Hematopoietic multipotent progenitor cell treated with erythropoietin and hydrocortisone succinate and interleukin-3 and kit ligand, for 4 days (in vitro differentiated cells): ENCODE results near the gene NSF.
"Not testable (repeated sequence)": the region's sequence is repeated elsewhere in the genome, so short reads cannot be mapped to it uniquely, and the experiment has no call there.

Experiments used
- DNase-seq: peaks from one replicate; pipeline ENCODE4 v3.0.0-alpha.2; 2015

Gene NSF

DNA sequence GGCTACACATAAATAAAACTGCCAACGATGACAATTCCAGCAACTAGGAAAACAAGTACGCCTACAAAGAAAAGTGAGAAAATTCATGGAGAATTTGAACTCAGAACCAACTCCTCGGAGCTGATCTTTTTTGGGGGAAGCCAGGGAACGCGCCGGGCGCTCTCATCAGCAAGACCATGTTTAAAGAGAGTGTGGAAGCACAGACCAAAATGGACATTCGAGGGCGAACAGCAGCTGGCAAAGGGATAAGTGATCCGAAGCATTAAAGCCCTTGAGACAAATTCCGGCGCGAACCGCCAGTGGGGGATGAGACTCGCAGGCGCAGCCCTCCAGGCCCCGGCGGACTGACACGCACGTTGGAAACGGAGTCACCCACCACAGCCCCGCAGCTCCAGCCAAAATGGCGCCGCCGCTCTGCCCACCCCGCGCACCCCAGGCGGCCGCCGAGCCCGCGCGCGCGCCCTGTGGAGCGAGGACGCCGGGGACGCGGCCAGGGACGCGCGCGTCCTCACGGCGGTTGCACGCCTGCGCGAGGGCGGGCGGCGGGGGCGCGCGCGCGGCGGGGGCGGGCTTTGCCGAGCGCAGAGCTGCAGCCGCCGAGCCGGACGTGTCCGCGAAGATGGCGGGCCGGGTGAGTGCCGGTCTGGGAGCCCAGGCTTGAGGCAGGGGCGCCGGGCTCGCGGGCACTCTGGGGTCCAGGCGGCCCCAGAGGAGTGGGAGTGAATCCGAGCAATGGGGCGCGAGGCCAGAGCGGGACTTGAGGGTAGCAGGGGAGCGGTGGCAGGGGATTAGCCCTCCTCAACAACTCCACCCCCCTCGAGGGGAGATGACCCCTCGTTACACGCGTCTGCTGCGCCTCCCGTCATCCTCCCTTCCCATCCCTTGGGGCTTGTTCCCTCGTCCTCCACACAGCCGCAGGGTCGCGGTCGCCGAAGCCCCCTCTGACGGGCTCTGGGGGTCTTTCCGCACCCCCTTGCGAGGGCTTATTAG, at the start of gene NSF:
TSS of gene NSF (plus strand) at position 513 of the 990 bp plus-strand sequence. CDS start at position 620, 107 bp downstream.
- not testable (repeated sequence) for DNase-seq

DNA sequence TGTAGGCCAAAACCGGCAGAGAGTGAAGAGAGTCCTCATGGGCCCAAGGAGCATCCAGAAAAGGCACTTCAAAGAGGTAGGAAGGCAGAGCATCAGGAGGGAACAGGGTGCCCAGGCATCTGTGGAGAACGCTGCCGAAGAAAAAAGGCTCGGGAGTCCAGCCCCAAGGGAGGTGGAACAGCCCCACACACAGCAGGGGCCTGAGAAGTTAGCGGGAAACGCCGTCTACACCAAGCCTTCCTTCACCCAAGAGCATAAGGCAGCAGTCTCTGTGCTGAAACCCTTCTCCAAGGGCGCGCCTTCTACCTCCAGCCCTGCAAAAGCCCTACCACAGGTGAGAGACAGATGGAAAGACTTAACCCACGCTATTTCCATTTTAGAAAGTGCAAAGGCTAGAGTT, 41.9 kb upstream of the NSF start:
- not testable (repeated sequence) for DNase-seq

DNA sequence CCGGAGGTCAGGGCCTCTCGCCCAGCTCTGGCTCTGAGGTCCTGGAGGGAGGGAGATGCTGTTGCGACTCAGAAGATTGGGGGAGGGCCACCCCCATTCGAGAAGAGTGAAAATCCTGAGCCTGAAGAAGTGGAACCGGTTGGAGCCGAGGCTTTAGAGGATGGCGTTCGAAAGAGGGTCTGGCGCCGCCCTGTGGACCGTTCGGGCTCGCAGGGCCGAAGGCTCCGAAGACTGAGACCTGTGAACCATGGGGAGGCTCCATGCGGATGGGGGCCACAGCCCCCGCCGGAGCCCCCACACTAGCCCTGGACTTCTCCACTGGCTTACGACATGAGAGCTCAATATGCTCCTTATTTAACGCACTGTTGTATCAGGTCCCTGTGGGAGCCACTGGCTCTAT, 31.3 kb upstream of the NSF start:
- DNase-seq: not testable (repeated sequence)

DNA sequence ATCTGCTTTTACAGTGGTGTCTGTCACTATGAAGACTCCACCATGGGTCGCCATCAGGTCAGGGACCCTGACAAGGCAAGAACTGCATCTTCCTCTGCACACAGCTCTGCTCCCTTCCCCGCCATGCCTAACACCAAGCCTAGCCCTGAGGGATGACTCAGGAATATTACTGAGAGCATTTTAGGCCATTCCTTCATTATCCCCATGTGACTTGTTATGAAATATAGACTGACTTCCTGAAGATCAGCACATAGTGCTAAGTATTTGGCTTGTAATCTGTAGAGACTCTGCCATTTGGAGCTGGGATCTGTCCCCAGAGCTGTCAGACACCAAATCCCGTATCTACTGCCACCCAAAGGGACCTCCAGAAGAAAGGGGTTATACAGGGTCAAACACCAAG, 30.4 kb upstream of the NSF start:
- DNase-seq: not testable (repeated sequence)

DNA sequence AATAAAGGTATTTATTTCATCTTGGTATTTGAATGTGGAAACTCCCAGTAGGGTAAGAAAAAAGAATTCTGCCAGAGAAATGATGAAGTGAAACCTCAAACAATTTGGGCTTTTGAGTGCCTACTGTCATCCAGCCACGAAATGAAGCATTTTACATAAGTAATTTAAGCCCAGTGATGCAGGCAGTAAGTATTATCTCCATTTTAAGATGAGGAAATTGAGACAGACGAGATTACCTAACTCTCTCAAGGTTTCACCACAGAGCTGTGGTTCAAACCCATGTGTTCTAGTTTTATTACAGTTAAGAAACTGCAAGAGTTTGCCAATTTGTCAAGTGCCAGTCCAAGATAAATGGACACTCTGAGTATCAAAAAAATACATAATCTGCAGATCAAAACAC, 24.2 kb upstream of the NSF start:
- not testable (repeated sequence) for DNase-seq

DNA sequence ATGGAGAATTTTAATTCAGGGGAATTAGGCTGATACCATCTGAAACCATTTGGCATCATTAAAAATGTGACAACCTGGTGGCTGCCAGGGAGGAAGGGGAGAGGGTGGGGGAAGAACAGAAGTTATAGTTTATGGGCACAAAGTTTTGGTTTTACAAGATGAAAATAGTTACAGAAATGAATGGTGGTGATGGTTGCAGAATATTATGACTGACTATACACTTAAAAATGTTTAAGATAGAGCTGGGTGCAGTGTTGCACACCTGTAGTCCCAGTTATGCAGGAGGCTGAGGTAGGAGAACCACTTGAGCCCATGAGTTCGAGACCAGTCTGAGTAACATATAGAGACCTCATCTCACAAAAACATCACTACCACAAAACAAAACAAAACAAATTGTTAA, 23.5 kb upstream of the NSF start:
- not testable (repeated sequence) for DNase-seq

DNA sequence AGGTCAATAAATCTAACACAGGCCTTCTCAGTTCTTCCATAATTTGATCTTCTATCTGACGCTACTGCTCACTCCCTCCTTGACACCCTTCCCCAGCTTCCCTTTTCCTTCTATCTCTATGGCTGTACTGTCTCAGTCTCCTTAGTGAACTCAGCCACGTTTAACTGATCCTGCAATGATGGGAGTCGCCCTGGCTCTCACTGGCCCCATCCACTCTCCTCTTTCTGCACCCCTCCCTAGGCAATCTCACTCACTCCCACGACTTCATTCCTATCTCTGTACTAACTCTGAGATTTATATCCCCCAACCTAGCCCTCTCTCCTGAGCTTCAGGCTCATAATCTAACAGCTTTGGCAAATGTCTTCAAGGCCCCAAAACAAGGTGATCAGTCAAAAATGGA, 18.7 kb upstream of the NSF start:
- DNase-seq: not testable (repeated sequence)

DNA sequence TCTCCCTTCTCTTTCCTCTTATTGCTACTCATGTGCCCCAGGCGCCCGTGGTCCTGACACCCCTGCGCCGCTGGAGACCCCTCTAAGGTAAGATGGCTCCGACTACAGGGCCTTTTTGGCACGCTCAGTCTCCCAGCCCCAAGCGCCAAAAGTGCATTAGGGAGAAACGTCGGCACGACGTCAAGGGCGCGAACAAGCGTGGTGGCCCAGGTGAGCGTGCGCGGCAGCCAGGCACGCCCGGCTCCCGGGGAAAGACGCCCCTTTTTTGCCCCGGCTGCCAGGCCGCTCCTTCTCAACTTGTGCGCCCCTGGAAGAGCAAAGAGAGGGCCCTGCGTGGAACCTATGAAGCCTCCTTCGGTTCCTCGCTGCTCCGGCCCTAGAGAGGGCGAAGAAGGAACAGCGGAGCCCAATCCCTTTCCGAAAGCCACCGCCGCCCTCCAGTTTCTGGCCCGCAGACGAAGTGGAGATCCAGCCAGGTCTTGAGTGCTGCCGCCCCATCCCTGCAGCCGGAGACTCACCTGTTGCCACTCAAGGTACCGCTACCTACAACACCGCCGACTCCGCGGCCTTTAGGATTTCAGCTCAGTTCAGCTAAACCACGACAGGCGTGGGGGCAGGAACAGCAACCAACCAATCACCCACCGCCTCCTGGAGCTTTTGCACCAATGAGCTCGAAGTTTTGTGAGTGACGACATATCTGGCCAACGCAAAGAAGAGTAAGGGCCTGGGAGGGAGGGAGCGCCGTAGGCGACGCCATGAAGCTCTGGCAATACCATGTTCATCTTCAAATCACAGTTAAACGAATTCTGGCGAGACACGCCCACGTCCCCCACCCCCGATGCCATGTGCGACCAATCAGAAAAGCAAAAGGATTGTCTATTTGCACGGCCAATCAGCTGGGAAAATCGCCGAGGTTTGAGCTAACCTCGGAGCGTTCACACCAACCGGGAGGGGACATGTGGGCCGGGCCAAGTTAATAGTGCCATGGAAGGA, 11.1 kb upstream of the NSF start, which contains the start of gene ARL17A:
TSS of gene ARL17A (minus strand) at position 609 of the 993 bp plus-strand sequence. CDS start 3,369 bp downstream, outside the sequence.
- not testable (repeated sequence) for DNase-seq

DNA sequence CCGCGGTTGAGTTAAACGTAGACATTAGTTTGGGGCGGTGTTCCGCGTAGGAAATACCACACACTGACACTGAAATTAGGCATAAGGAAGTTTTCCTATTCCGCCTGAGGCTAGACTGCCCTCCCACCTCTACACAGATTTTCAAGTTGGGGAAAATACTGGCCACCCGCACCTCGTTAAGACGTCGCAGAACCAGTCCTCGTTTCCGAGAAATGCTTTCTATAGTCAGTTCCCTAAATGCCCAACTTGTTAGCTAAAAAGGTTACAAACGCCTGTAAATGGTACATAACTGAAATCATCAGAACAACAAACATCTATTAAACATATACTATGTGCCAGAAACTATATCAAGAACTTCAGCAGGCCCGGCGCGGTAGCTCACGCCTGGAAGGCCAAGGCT, 10.4 kb upstream of the NSF start:
- DNase-seq: not testable (repeated sequence)

DNA sequence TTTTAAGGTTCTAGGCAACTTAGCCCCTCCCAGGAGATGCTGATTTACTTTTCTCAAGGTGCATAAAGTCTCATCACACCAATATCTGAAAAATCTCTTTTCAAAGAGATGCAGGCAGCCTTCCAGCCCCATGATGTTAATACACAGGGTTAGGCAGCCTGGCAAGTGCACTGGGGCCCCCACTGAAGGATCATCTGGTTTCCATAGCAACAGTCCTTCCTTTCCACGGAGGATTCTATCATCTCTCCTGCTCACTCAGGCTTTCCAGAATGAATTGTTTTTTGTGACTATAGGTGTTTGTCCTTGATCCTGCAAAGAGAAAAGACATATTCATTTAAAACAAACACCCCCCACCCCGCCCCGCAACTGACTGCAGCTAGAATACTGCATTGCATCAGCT, 5.0 kb upstream of the NSF start:
- not testable (repeated sequence) for DNase-seq

DNA sequence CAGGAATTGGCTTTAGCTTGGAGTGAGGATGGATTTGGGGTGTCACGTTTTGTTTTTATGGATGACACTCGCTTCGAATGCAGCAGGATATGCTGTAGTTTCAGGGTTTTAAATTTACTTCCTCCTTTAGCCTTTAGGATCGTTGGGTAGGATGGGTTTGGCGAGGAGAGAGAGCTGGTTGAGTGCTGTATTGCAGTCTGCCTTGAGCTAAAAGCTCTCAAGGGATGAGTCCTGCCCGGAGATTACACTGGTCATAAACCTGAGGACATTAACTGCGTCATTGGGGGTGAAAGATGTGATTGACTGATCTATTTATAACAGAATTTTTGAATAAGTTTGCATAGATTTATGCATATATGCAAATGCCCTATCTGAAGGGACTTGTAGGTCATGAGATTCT, 863 bp downstream of the NSF start:
- not testable (repeated sequence) for DNase-seq

DNA sequence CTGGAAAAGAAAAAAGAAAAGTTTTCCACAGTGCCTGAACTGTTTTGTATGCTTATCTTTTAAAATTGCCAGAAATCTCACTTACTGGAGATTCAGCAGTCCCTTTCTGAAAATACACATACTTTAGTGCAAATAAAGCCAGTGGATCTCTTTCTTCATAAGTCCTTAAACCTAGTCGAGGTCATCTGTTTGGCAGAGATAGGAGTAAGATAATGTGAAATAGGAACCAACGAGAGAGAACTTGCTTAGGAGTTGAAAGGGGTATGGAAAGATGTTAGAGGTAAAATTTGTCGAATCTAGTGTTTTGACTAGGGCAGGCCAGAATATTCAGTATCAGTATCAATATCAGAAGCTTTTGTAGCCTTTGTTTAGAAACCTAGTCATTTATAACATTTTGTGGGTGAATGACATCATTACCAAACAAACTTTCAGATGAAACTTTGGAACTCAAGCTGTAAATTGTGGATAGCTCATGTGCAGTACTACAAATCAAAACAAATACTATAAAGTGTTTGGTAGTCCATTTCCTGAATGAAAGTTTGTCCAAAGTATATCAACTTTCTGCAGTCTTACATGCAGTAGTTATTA, 8.0 kb downstream of the NSF start:
- not testable (repeated sequence) for DNase-seq

DNA sequence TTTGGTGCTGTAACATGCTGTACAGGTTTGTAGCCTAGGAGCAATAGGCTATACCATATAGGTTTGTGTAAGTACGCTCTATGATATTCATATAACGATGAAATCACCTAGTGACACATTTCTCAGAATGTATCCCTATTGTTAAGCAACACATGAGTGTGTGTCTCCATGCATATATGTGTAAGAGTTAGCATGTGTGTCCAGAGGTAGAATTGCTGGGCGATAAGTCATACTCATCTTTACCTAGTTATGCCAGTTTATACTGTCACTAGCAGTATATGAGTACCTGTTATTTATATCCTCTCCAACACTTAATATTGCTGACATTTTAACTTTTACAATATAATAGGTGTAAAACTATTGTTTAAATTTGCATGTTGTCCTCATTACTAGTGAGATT, 10.3 kb downstream of the NSF start:
- not testable (repeated sequence) for DNase-seq

DNA sequence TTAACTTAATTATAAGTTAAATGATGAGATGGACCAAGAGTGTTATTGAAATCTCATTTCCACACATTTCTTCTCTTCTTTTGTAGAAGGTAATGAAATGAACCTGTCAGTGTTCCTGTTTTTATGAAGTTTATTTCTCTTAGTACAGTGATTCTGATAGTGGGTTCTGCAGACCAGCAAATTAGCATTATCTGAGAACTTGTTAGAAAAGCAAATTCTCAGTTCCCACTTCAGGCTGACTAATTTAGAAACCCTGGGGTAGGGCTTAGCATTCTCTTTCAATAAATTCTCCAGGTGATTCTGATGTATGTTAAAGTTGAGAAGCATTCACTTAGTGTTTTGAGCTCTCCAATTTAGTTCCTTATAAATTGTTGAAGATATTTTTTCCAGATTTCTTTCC, 12.7 kb downstream of the NSF start:
- DNase-seq: not testable (repeated sequence)

DNA sequence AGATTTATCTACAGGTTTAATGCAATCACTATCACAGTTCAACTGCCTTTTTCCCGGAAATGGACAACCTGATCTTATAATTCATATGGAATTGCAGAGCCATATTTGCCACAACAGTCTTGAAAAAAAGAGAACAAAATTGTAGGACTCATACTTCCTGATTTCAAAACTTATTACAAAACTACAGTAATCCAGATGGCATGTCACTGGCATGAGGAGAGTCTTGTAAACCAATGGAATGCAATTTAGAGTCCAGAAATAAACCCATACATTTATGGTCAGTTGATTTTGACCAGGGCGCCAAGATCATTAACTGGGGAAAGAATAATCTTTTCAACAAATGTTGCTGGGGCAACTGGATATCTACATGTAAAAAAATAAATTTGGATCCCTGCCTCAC, 20.8 kb downstream of the NSF start:
- not testable (repeated sequence) for DNase-seq

DNA sequence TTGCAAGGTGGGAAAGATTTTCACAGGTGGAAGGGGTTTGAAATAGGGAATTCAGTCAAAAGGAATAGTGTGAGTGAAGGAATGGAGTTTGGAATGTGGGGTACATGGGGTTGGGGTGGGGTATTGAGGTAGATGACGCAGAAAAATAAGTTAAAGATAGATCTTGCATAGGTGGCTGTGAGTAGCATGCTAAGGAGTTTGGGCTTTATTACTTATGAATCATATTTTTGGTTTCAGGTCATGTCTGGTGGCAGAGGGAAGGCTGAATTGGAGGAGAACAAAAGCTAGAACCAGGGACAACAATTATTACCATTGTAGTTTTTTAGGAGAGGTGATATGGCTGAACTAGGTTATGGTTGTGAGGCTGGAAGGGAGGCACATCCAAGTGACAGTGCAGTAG, 23.4 kb downstream of the NSF start:
- not testable (repeated sequence) for DNase-seq

DNA sequence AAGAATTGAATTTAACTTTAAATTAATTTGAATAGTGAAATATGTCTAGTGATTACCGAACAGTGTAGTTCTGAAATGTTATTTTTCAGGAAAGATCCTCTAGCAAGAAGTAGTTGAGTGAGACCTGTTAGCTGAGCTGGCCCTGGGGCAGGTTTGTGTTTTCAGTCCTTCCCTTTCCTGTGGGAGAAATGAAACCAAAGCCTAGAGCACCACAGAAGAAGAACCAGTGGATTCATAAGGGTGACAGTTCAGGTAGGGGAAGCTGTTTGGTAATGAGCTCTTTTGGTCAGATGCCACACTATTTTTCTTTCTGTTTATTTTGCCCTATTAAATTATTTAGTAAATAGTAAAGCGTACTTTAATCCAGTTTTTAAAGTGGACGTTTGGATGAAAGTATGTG, 26.7 kb downstream of the NSF start:
- DNase-seq: not testable (repeated sequence)

DNA sequence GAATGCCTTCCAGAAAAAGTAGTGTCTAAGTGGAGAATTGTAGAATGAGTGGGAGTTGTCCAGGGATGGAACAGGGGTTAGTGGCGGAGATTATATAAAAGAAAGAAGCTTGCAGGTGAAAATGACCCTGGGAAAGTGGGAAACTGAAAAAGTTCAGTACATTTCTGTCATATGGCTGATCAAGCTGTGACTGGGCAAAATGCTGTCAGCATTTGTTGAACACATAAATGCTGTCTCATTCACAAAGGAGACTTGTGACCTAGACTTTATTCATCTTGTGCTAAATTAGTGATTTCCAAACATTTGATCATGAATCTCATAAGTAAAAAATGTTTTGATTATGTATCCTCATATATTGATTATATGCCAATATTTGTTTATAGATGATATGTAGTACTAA, 28.5 kb downstream of the NSF start:
- not testable (repeated sequence) for DNase-seq

DNA sequence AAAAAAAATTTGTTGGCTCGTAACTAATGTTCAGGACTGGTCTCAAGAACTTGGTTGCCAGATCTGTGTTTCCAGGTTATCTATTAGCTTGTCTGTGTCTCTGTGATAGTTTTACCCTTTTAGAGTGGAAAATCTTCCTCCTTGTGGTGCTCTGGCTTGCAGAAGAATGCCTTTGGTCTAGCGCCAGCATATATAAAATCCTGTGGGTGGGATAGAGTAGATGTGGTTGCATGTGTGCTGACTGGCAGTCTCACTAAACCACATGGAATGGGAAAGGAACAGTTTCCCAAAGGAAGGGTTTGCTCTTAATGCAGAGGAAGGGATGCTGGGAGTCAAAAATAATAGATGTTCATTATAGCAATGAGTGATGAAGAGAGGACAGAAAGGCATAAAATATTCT, 33.3 kb downstream of the NSF start:
- not testable (repeated sequence) for DNase-seq

DNA sequence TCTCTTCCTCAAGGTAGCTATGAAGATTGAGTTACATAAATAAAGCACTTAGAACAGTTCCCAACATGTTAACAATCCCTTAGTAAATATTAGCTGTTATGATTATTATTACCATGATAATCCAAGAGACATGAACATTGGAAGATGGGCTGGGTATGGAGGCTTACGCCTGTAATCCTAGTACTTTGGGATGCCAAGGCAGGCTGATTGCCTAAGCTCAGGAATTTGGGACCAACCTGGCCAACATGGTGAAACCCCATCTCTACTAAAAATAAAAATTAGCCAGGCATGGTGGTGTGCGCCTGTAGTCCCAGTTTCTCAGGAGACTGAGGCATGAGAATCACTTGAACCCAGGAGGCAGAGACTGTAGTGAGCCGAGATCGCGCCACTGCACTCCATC, 34.3 kb downstream of the NSF start:
- not testable (repeated sequence) for DNase-seq

DNA sequence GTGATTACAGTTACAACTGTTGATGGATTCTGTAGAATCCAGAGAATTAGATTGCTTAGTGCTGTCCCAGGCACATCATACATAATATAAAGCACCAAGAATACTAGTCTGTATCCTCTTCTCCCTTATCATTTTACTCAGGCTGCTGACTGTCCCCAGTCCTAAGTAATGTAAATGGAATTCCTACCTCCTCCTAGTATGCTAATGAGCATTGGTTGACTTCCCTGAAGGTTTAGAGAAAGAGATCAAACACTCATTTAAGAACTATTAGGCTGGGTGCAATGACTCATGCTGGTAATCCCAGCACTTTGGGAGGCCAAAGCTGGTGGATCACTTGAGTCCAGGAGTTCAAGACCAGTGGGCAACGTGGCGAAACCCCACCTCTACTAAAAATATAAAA, 37.0 kb downstream of the NSF start:
- not testable (repeated sequence) for DNase-seq

DNA sequence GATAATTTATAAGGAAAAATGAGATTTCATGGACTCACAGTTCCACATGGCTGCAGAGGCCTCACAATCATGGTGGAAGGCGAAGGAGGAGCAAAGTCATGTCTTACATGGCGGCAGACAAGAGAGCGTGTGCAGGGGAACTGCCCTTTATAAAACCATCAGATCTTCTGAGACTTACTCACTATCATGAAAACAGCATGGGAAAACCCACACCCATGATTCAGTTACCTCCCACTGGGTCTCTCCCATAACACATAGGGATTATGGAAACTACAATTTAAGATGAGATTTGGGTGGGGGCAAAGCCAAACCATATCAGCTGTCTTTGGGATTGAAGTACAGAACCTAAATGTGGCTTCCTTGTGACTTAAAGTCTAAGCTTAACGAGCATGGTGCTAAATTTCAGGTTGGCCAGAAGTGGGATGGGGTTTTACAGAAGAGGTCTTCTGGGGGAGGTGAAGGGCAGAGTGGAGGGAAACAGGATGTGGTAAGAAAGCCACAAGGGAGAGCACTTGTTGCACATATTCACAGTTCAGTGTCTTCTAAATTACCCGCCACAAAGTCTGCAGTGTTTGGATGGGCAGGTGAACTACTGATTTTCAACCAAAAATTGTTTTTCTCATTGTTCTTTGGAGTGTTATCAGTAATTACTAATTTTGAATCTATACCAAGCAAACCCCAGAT, 38.4 kb downstream of the NSF start:
- not testable (repeated sequence) for DNase-seq
